ENCODE results near the gene ZBTB32.

Gene ZBTB32

GRCh38 chr19:35742121-35742724 lies 37.9 kb downstream of the ZBTB32 start, which contains the start of gene IGFLR1:
TSS of gene IGFLR1 (minus strand) at chr19:35742452. CDS start at chr19:35741180, 1,272 bp downstream.
- no peak for TF ChIP-seq CTCF (IDR thresholded peaks at IDR 0.05; ENCODE audit: low read length, missing control alignments)
- H3K4me3 ChIP-seq (replicated peaks; ENCODE audit: low read depth, low read length), result no peak within 1 kb of the TSS
- no peak for DNase-seq (ENCODE audit: low read depth)

GRCh38 chr19:35743640-35744429 lies 39.5 kb downstream of the ZBTB32 start:
- H3K4me3 ChIP-seq (replicated peaks; ENCODE audit: low read depth, low read length), result no peak overlapping the region
- DNase-seq (ENCODE audit: low read depth), result no peak
- no peak for TF ChIP-seq CTCF (IDR thresholded peaks at IDR 0.05; ENCODE audit: low read length, missing control alignments)

- peak; percentile 96 for DNase-seq (ENCODE audit: low read depth)
- H3K4me3 ChIP-seq (replicated peaks; ENCODE audit: low read depth, low read length), result peak overlapping the region; percentile 92
- TF ChIP-seq CTCF (IDR thresholded peaks at IDR 0.05; ENCODE audit: low read length, missing control alignments), result peak; percentile 45
Measured at GRCh38 chr19:35744430-35745327, 40.3 kb downstream of the ZBTB32 start.

- peak; percentile 100 for DNase-seq (ENCODE audit: low read depth)
- no peak for TF ChIP-seq CTCF (IDR thresholded peaks at IDR 0.05; ENCODE audit: low read length, missing control alignments)
- peak within 1 kb of the TSS; percentile 92 for H3K4me3 ChIP-seq (replicated peaks; ENCODE audit: low read depth, low read length)
Measured at GRCh38 chr19:35745328-35746086, 41.1 kb downstream of the ZBTB32 start, which contains the start of the genes PSENEN and U2AF1L4. TSS of gene PSENEN (plus strand) at chr19:35745651. CDS start at chr19:35745931, 280 bp downstream. TSS of gene U2AF1L4 (minus strand) at chr19:35745418. CDS start at chr19:35745391, 27 bp downstream.

GRCh38 chr19:35746087-35746462 lies 41.7 kb downstream of the ZBTB32 start:
- DNase-seq (ENCODE audit: low read depth), result no peak
- H3K4me3 ChIP-seq (replicated peaks; ENCODE audit: low read depth, low read length), result peak overlapping the region; percentile 92
- TF ChIP-seq CTCF (IDR thresholded peaks at IDR 0.05; ENCODE audit: low read length, missing control alignments), result no peak

- H3K4me3 ChIP-seq (replicated peaks; ENCODE audit: low read depth, low read length), result peak overlapping the region; percentile 92
- no peak for DNase-seq (ENCODE audit: low read depth)
- no peak for TF ChIP-seq CTCF (IDR thresholded peaks at IDR 0.05; ENCODE audit: low read length, missing control alignments)
Measured at GRCh38 chr19:35746531-35746930, 42.2 kb downstream of the ZBTB32 start.

Data from fibroblast of pulmonary artery (primary cell).